Placental pericyte (primary cell): ENCODE data around the gene HPS6. TPM values are rescaled to one million over a fixed set of nuclear protein-coding genes. Genes with fewer than 3 reads are reported as not detected.

ENCODE experiments used
- small RNA-seq: library from RNA; depleted of rRNA; stranded (forward); fragments of <200 nt; gene quantifications from one replicate; pipeline ENCODE3, GENCODE V24; 2012; ENCODE audit warnings: low replicate concordance
- total RNA-seq: library from RNA; depleted of rRNA; stranded (reverse); fragments of >200 nt; gene quantifications from 2 replicates; pipeline ENCODE4 v1.2.3, GENCODE V29; 2012

The HPS6 gene
- 26.9 and 38.9 TPM in 2 replicates for total RNA-seq

GRCh38 chr10:102064868-102065560, at the start of gene HPS6:
TSS of gene HPS6 (plus strand) at chr10:102065349. CDS start at chr10:102065475, 126 bp downstream.

GRCh38 chr10:102055647-102056419, 9.3 kb upstream of the HPS6 start, which contains the start of gene ARMH3:
TSS of gene ARMH3 (minus strand) at chr10:102056173. CDS start at chr10:102040114, 16,059 bp downstream.

Small RNAs within 50 kb of the gene (small RNA-seq; reads per million reads assigned to genes)
- gene AL500527.1 = not detected
- not detected for gene AL500527.2

Other genes starting within 250 kb of the HPS6 start
- 75.5 and 78.0 TPM in 2 replicates for gene OGA, start 246.9 kb upstream of the HPS6 start, total RNA-seq
- gene KCNIP2, start 221.5 kb upstream of the HPS6 start, total RNA-seq = 0.44 and 0.57 TPM in 2 replicates
- 9.2 and 10.5 TPM in 2 replicates for gene ARMH3, start 9.2 kb upstream of the HPS6 start, total RNA-seq
- gene LDB1, start 55.0 kb downstream of the HPS6 start, total RNA-seq = 55.8 and 72.9 TPM in 2 replicates
- 22.1 and 34.4 TPM in 2 replicates for gene PPRC1, start 67.7 kb downstream of the HPS6 start, total RNA-seq
- gene NOLC1, start 87.0 kb downstream of the HPS6 start, total RNA-seq = 46.5 and 56.2 TPM in 2 replicates
- 0.66 and 0.72 TPM in 2 replicates for gene ELOVL3, start 160.9 kb downstream of the HPS6 start, total RNA-seq
- gene PITX3, start 176.2 kb downstream of the HPS6 start, total RNA-seq = not detected in 2 replicates
- 46.0 and 74.6 TPM in 2 replicates for gene GBF1, start 180.2 kb downstream of the HPS6 start, total RNA-seq